ENCODE results near the gene CAPN2.

The CAPN2 gene

GRCh38 chr1:223702735-223703667, 9.3 kb upstream of the CAPN2 start:
- no peak overlapping the region for H3K27ac ChIP-seq
- TF ChIP-seq CTCF (conservative IDR thresholded peaks at IDR 0.05) (no peak), ZFX (IDR thresholded peaks at IDR 0.05) (no peak)

- no peak for TF ChIP-seq ZFX (IDR thresholded peaks at IDR 0.05)
- no peak overlapping the region for H3K27ac ChIP-seq
Measured at GRCh38 chr1:223703668-223704013, 8.7 kb upstream of the CAPN2 start.

- TF ChIP-seq ZFX (IDR thresholded peaks at IDR 0.05) = no peak
- no peak for TF ChIP-seq CTCF (conservative IDR thresholded peaks at IDR 0.05)
- H3K27ac ChIP-seq = no peak overlapping the region
Measured at GRCh38 chr1:223704921-223705878, 7.1 kb upstream of the CAPN2 start.

- no peak for TF ChIP-seq CTCF (conservative IDR thresholded peaks at IDR 0.05)
- no peak for TF ChIP-seq ZFX (IDR thresholded peaks at IDR 0.05)
- H3K27ac ChIP-seq = peak overlapping the region; percentile 56
Measured at GRCh38 chr1:223706077-223706973, 6.0 kb upstream of the CAPN2 start.

- TF ChIP-seq ZFX (IDR thresholded peaks at IDR 0.05) (no peak), CTCF (conservative IDR thresholded peaks at IDR 0.05) (no peak)
- H3K27ac ChIP-seq = peak overlapping the region; percentile 56
Measured at GRCh38 chr1:223707256-223708000, 4.9 kb upstream of the CAPN2 start.

- peak overlapping the region; percentile 56 for H3K27ac ChIP-seq
Measured at GRCh38 chr1:223708001-223708359, 4.4 kb upstream of the CAPN2 start.

More at GRCh38 chr1:223708001-223708359, 4.4 kb upstream of the CAPN2 start:
- TF ChIP-seq ZFX (IDR thresholded peaks at IDR 0.05) (no peak), CTCF (conservative IDR thresholded peaks at IDR 0.05) (no peak; the same call in 1 of the 2 replicates)

All from C4-2B (cell line).